Effector memory CD8-positive, alpha-beta T cell (primary cell): ENCODE data around the gene MLIP.

Source experiments
- ATAC-seq: fragments of 150-1000 bp; cut with Tn5 transposase; replicated peaks from 2 replicates; pipeline ENCODE4 v1.10.0; 2021; ENCODE audit warnings: mild to moderate bottlenecking, moderate library complexity
- DNase-seq, 3 experiments: peaks; one replicate each; pipeline ENCODE4 v3.0.0; 2021
- H3K27ac Mint-ChIP-seq, 2 donors: one replicate each; pipeline ENCODE4 v1.8.0; 2022; ENCODE audit warnings: mild to moderate bottlenecking in 2 of 2, mixed read lengths in 2 of 2, moderate library complexity in 2 of 2
- H3K27me3 Mint-ChIP-seq, 2 donors: one replicate each; pipeline ENCODE4 v1.8.0; 2022; ENCODE audit warnings: mixed read lengths in 2 of 2
- H3K36me3 Mint-ChIP-seq: one replicate; pipeline ENCODE4 v1.8.0; 2022; ENCODE audit warnings: mild to moderate bottlenecking, moderate library complexity, mixed read lengths; ENCODE audit not compliant: insufficient read depth
- H3K4me1 Mint-ChIP-seq, 2 donors: one replicate each; pipeline ENCODE4 v1.8.0; 2022; ENCODE audit warnings: low read depth in 2 of 2, mixed read lengths in 2 of 2
- H3K4me3 Mint-ChIP-seq, 2 donors: one replicate each; pipeline ENCODE4 v1.8.0; 2022; ENCODE audit warnings: mild to moderate bottlenecking in 2 of 2, mixed read lengths in 2 of 2, moderate library complexity in 2 of 2
- H3K9me3 Mint-ChIP-seq, 2 donors: one replicate each; pipeline ENCODE4 v1.8.0; 2022; ENCODE audit warnings: mixed read lengths in 2 of 2

Gene MLIP

DNA sequence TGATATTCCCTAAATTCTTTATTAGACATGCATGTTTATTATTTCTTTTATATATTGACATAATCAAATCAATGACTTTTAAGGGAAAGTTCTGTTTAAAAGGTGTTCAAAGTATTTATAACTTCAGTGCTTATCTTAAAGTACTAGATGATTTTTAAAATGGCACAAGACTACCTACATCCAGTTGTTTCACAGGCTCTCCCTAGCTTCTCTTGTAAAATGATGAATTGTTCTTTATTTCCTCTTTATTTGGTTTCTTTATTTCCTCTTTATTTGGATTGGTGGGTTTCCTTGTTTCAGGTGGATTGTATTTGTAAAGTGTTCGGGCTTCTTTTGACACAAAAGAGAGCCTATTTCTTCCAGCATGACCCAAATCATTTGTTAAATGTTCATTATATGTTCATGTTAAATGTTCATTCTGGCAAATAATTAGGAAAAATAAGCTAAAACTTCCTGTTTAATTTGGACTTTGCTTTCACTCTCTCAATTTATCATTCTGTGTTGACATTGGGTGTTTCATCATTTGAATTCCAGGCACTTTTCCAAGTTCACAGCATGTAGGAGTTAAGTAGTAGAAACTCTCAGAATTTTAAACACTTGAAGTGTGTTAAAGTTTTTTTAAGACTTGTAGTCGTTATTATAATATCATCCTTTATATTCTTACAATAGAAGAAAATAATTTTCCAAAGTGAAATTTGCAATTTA, 24.6 kb downstream of the MLIP start:
- Mint-ChIP-seq H3K4me3 (no peak overlapping the region), H3K9me3 (peaks cover 15 to 17% of the 10 kb centered on the region in 2 donors), H3K27ac (no peak overlapping the region), H3K4me1 (no peaks in the 10 kb centered on the region), H3K36me3 (peaks cover 3% of the 10 kb centered on the region), H3K27me3 (no peaks in the 10 kb centered on the region)
- DNase-seq (no peak), ATAC-seq (no peak)

DNA sequence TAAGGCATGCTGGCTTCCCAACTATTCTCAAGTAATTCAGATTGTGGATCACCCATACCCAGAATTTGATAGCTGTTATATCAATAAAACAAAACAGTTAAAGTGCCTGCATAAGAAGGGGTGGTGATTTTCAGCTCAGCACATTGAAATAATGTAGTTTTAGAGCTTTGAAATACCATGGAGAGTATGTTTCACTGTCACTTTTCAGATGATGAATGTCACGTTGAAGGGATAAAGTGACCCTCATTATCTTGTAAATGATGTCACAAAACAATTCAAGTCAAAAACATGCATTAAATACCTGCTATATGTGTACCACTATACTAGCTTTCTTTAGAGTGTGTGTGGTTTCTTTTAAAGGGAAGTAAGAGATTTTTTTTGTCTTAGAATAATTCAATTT, 27.6 kb downstream of the MLIP start:
- H3K36me3 Mint-ChIP-seq = peaks cover 3% of the 10 kb centered on the region
- H3K4me1 Mint-ChIP-seq = no peaks in the 10 kb centered on the region
- peaks cover 14 to 17% of the 10 kb centered on the region in 2 donors for H3K9me3 Mint-ChIP-seq
- no peaks in the 10 kb centered on the region for H3K27me3 Mint-ChIP-seq
- H3K27ac Mint-ChIP-seq = no peak overlapping the region
- DNase-seq (no peak), ATAC-seq (no peak)
- no peak overlapping the region for H3K4me3 Mint-ChIP-seq

DNA sequence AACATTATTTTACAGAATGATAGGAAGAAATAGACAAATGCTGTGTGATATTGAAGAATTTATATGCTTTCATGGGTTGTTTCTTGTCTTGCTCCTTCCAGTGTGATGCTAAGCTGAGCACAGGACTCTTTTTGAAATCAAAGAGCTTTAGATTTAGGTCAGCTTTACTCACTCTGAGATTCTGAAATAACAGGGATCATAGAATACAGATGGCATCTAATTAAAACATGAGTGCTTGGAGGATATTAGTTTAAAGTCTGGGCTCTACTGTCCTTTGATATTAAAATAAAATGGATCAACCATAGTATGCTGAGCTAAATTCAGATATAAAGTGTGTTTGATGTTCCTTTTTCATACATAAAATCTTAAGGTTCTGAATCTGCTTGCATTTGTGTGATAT, 29.6 kb downstream of the MLIP start:
- ATAC-seq (no peak), DNase-seq (no peak)
- Mint-ChIP-seq H3K4me1 (no peaks in the 10 kb centered on the region), H3K27ac (no peak overlapping the region), H3K4me3 (no peak overlapping the region), H3K9me3 (peaks cover 13 to 17% of the 10 kb centered on the region in 2 donors), H3K36me3 (peaks cover 3% of the 10 kb centered on the region), H3K27me3 (no peaks in the 10 kb centered on the region)

DNA sequence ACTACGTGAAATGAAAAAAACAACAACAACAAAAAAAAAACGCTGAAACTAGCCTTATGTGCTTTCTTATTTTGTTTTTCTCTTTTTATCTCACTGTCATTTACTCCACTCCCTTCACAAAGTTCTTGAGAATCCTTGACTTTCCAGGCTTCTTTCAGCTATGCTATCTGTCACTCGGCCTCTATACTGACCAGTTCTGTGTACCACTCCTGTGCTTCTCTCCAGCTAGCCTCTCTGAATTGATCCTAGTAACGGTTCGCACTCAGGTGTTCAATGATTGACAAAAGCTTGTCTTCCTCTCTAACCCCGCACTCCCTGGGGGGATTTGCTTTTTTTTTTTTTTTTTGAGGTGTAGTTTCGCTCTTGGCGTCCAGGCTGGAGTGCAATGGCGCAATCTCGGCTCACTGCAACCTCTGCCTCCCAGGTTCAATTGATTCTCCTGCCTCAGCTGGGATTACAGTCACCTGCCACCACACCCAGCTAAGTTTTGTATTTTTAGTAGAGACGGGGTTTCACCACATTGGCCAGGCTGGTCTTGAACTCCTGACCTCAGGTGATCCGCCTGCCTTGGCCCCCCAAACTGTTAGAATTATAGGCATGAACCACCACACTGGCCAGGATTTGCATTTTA, 31.8 kb downstream of the MLIP start:
- DNase-seq (no peak), ATAC-seq (no peak)
- no peaks in the 10 kb centered on the region for H3K4me1 Mint-ChIP-seq
- H3K27ac Mint-ChIP-seq = no peak overlapping the region
- peaks cover 2 to 3% of the 10 kb centered on the region in 2 donors for H3K9me3 Mint-ChIP-seq
- H3K27me3 Mint-ChIP-seq = no peaks in the 10 kb centered on the region
- H3K4me3 Mint-ChIP-seq = no peak overlapping the region
- H3K36me3 Mint-ChIP-seq = no peaks in the 10 kb centered on the region

DNA sequence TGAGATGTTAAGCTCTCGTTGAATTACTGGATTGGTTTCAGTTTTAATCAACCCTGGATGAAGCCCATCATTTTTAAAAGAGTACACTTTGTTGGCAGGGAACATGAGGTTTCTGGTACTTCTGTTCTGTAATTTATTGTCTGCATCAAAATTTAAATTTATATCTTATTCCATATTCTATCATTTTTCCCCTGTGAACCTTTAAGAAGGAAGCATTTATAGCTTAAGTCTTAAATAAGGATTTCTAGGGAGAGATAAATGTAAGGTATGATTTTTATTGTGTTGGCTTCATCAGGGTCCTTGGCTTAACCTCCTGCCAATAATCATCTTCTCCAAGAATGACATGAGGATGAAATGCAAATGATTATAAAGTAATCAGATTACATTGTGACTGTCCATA, 40.6 kb downstream of the MLIP start:
- DNase-seq (no peak), ATAC-seq (no peak)
- no peaks in the 10 kb centered on the region for H3K4me1 Mint-ChIP-seq
- no peak overlapping the region for H3K4me3 Mint-ChIP-seq
- peaks cover 0 to 1% of the 10 kb centered on the region in 2 donors for H3K9me3 Mint-ChIP-seq
- H3K36me3 Mint-ChIP-seq = no peaks in the 10 kb centered on the region
- no peaks in the 10 kb centered on the region for H3K27me3 Mint-ChIP-seq
- no peak overlapping the region for H3K27ac Mint-ChIP-seq

DNA sequence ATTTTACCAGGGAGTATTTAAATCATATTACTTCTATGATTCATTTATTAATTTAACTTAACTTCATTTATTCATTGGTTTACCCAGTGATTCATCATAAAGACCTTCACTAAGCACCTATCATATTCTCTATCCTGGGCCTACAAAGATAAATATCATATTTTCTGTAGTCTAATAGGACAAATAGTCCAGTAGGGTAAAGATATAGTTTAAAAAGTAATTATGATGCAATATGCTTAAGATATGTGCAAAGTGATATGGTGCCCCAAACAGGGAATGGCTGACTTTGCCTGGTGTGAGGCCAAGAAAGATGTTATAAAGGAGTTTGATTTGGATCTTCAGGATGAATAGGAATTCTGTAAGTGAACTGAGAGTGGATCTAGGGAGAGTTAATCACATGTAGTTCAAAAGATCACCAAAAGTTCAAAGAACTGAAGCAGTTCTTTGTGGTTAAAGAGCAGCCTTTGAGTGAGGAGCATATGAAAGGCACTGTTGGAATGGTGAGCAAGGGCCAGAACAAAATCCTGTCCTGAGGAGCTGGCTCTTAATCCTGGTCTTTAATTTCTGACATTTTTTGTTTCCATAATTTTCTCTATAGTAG, 45.5 kb downstream of the MLIP start:
- no peaks in the 10 kb centered on the region for H3K27me3 Mint-ChIP-seq
- no peaks in the 10 kb centered on the region for H3K36me3 Mint-ChIP-seq
- no peak overlapping the region for H3K4me3 Mint-ChIP-seq
- ATAC-seq = no peak
- no peak overlapping the region for H3K27ac Mint-ChIP-seq
- H3K4me1 Mint-ChIP-seq = no peaks in the 10 kb centered on the region
- H3K9me3 Mint-ChIP-seq = no peaks in the 10 kb centered on the region
- DNase-seq = no peak

DNA sequence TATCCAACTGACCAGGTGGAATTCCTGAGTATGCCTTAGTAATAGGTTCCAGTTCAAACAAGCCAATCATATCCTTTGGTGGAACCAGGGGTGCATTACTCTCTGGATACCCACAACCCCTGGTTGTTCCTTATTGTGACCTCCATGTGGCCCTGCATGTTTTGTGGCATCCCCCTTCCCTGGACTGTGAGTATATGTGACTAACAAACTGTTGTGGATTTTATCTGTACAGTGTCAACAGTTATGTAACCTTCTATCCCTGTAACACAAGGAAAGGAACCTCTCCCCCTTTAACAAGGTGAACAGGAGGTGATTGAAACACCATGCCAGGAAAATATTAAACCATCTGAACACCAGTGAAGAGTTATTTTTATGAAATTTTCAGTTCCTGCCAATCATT, 46.2 kb downstream of the MLIP start:
- ATAC-seq (no peak), DNase-seq (no peak)
- Mint-ChIP-seq H3K4me3 (no peak overlapping the region), H3K9me3 (peaks cover 0 to 2% of the 10 kb centered on the region in 2 donors), H3K4me1 (no peaks in the 10 kb centered on the region), H3K27ac (no peak overlapping the region), H3K27me3 (no peaks in the 10 kb centered on the region), H3K36me3 (no peaks in the 10 kb centered on the region)

DNA sequence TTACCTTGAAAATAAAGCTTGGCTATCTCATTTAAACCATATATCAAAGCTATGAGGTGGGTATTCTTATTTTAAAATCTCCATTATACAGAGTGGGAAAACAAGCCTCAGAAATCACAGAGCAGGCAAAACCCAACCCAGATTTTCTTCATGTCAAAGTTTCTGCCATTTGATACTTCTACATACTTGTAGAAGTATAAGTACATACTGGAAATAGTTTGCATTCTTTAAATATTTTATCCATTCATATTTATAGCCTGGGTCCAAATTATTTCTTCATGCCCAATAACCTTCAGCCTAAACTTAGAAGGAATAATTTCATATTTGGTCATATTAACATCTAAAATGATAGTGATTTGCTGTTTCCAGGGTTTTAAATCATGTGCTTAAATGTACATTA, 61.8 kb downstream of the MLIP start:
- no peak overlapping the region for H3K4me3 Mint-ChIP-seq
- H3K4me1 Mint-ChIP-seq = no peaks in the 10 kb centered on the region
- no peak overlapping the region for H3K27ac Mint-ChIP-seq

DNA sequence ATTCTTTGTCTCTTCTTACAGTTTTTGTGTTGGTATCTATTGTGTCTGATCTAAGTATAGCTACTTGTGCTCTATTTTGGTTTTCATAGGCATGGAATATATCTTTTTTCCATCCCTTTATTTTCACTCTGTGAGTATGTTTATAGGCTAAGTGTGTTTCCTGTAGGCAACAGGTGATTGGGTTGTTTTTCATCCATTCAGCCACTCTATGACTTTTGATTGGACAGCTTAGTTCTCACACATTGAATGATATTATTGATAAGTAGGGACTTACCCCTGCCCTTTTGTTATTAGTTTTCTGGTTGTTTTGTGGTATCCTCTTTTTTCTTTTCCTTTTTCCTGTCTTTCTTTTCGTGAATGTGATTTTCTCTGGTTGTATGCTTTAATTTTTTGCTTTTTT, 67.9 kb downstream of the MLIP start:
- Mint-ChIP-seq H3K4me3 (no peak overlapping the region), H3K27ac (no peak overlapping the region), H3K4me1 (no peaks in the 10 kb centered on the region), H3K27me3 (no peaks in the 10 kb centered on the region), H3K9me3 (peaks cover 0 to 8% of the 10 kb centered on the region in 2 donors), H3K36me3 (peaks cover 2% of the 10 kb centered on the region)
- DNase-seq (no peak), ATAC-seq (no peak)

More for the DNA sequence above, 61.8 kb downstream of the MLIP start:
- H3K27me3 Mint-ChIP-seq = no peaks in the 10 kb centered on the region
- H3K36me3 Mint-ChIP-seq = no peaks in the 10 kb centered on the region
- DNase-seq (no peak), ATAC-seq (no peak)
- H3K9me3 Mint-ChIP-seq = peaks cover 5 to 9% of the 10 kb centered on the region in 2 donors

DNA sequence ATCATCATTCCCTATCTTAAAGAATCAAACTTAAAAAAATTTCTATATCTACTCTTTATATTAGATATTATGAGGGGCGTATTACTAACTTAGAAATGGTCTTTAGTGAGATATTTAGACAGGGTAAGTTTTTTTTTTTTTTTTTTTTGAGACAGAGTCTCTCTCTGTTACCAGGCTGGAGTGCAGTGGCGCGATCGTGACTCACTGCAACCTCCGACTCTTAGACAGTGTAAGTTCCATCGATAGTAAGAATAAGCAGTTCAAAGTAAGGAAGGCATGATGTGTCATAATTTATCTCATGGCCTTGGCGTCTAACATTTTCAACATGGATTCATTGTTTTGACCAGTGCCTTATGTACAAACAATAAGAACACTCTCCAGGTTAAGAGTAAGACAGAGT, 72.4 kb downstream of the MLIP start:
- peaks cover 2% of the 10 kb centered on the region for H3K36me3 Mint-ChIP-seq
- DNase-seq (no peak), ATAC-seq (no peak)
- peaks cover 0 to 5% of the 10 kb centered on the region in 2 donors for H3K9me3 Mint-ChIP-seq
- H3K4me3 Mint-ChIP-seq = no peak overlapping the region
- no peaks in the 10 kb centered on the region for H3K27me3 Mint-ChIP-seq
- H3K4me1 Mint-ChIP-seq = no peaks in the 10 kb centered on the region
- no peak overlapping the region for H3K27ac Mint-ChIP-seq

DNA sequence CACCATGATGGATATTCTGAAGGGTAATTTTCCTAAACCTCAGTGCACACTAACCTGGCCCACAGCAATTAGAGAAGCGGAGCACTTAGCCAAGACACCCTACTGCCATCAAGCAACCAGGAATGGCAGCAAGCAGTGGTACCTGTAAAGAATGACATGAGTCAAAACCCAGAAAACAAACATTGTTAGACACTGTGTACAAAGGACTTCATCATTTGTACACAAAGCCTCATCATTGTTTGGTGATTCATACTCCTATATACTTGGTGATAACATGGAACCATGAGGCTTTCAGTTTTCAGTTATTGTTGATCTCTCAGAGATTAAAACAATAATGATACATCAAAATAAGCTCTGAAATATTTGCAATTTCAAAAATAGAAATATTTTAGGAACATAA, 74.6 kb downstream of the MLIP start:
- Mint-ChIP-seq H3K4me3 (no peak overlapping the region), H3K36me3 (peaks cover 2% of the 10 kb centered on the region), H3K27ac (no peak overlapping the region), H3K4me1 (no peaks in the 10 kb centered on the region), H3K27me3 (no peaks in the 10 kb centered on the region), H3K9me3 (peaks cover 0 to 1% of the 10 kb centered on the region in 2 donors)
- ATAC-seq (no peak), DNase-seq (no peak)

DNA sequence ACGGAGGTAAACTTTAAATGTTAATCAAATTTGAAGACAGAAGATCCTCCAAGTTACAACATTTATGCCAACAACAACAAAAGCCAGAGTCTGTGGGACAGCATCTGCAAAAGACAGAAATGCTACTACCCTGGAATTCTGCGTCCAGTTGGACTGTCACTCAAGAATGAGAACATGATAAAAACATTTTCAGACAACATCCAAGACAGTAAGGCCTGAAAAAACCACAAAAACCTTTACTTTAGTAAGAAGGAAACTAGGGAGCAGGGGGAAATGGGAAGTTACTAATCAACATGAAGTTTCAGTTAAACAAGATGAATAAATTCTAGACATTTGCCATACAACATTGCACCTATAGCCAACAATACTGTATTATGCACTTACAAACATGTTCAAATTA, 77.6 kb downstream of the MLIP start:
- no peak overlapping the region for H3K27ac Mint-ChIP-seq
- no peak for ATAC-seq
- no peak for DNase-seq
- H3K9me3 Mint-ChIP-seq = peaks cover 0 to 5% of the 10 kb centered on the region in 2 donors
- H3K4me1 Mint-ChIP-seq = no peaks in the 10 kb centered on the region
- no peak overlapping the region for H3K4me3 Mint-ChIP-seq
- H3K27me3 Mint-ChIP-seq = no peaks in the 10 kb centered on the region
- H3K36me3 Mint-ChIP-seq = no peaks in the 10 kb centered on the region

DNA sequence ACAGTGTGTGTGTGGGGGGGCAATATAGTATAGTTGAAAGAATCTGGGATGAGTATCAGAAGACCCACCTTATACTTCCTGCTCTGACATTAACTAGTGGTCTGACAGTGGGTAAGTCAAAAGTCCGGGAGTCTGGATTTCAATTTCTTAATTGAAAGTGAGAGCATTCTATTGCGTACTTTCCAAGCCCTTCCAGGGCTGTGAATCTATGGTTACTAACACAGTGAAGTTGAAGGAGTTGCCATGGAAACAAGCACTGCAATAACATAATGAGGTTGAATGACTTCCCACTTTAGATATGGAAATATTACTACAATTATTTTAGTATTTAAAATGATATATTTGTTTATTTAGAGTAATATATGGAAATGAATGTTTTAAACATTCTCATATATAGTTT, 80.2 kb downstream of the MLIP start:
- H3K4me3 Mint-ChIP-seq = no peak overlapping the region
- H3K27me3 Mint-ChIP-seq = no peaks in the 10 kb centered on the region
- H3K36me3 Mint-ChIP-seq = no peaks in the 10 kb centered on the region
- H3K27ac Mint-ChIP-seq = no peak overlapping the region
- H3K9me3 Mint-ChIP-seq = peaks cover 0 to 3% of the 10 kb centered on the region in 2 donors
- ATAC-seq (no peak), DNase-seq (no peak)
- H3K4me1 Mint-ChIP-seq = no peaks in the 10 kb centered on the region

DNA sequence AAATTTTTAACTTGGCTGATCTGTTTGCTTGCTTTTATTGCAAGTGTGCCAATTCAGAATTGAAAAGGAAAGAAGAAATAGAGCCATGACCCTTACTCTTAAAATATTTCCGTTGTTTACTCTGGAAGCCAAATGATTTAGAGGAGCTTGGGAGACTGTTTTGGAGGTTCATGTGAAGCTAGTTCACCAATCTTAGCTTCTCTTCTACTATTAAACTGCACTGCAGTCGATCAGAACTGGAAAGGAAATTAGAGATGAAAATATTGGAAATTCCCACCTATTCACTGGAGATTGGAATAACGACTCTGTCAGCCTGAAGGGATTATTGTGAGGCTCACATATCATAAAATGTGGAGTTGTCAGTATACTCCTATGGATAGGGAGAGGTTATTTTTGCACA, 81.8 kb downstream of the MLIP start:
- Mint-ChIP-seq H3K4me1 (no peaks in the 10 kb centered on the region), H3K4me3 (no peak overlapping the region), H3K9me3 (peaks cover 0 to 8% of the 10 kb centered on the region in 2 donors), H3K36me3 (no peaks in the 10 kb centered on the region), H3K27me3 (no peaks in the 10 kb centered on the region), H3K27ac (no peak overlapping the region)
- ATAC-seq (no peak), DNase-seq (no peak)
